ENCODE results near the gene ADAMTS17. TPM values are rescaled to one million over a fixed set of nuclear protein-coding genes. Genes with fewer than 3 reads are reported as not detected.

The ADAMTS17 gene
- total RNA-seq, 1 experiment from 2014 or later: 4.2 TPM

DNA sequence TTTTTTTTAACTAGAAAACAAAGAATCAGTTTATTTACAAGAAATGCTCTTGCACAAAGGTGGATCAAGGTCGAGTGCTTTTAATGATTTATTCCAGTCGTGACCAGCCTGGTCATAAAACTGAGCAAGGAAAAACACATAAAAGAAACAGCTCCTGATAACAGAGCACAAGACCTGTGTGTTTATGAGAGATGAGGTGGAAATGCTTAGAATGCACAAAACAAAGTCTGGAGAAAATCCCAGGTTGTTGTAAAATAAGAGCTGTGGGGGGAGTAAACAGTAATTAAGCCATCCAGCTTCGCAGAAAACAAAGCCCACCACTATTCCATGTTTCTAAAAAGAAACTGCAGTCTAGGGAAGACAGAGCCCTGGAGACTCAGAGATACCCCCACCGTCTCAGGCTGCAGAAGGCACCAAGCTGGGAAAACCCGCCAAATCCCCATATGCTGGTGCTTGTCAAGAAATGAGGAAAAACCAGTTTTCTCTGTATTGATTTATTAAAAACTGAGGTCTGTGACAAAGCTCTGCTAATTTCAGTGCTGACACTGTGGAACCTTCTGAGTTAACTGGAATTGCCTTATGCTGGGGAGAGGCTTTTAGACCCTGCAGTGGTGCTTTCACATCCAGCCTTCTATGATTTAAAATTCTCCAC is 139.3 kb downstream of the ADAMTS17 start:
- H3K9me3 ChIP-seq (ENCODE audit: control insufficient read depth in 1 of 2, insufficient read depth in 1 of 2, low read depth in 1 of 2, low read length in 2 of 2): no peaks in the 10 kb centered on the region
- intact Hi-C loops (cut with micrococcal nuclease): no loop called here
- no peak for DNase-seq (ENCODE audit: low read depth, low spot score)
- TF ChIP-seq EGR1 (IDR thresholded peaks at IDR 0.05; ENCODE audit: low read depth) (no peak), ZNF274 (IDR thresholded peaks at IDR 0.05; ENCODE audit: low read depth, low read length) (no peak)
- H4K20me1 ChIP-seq (ENCODE audit: insufficient read depth): no peaks in the 10 kb centered on the region
- ATAC-seq: no peak
- H3K36me3 ChIP-seq (ENCODE audit: control insufficient read depth in 1 of 2, insufficient read depth in 2 of 2, low read length in 2 of 2): no peaks in the 10 kb centered on the region
- no TSS peak for BruUV-seq (replicated peaks)
- H3K4me3 ChIP-seq (replicated peaks in 1 of 2; ENCODE audit: low read depth in 1 of 2, low read length in 2 of 2): no peak overlapping the region
- ChIA-PET POLR2A (no interaction called here), CTCF (no interaction called here), RAD21 (ENCODE audit: low non-redundant PET in 1 of 2, low total read pairs in 2 of 2, uncharacterized antibody in 2 of 2, unreplicated experiment in 2 of 2) (no interaction called here)
- no peak overlapping the region for H3K27ac ChIP-seq (ENCODE audit: low read depth, low read length)
- H3K4me2 ChIP-seq (ENCODE audit: low read length): no peak overlapping the region
- H3K27me3 ChIP-seq (ENCODE audit: insufficient read depth, low read length): no peaks in the 10 kb centered on the region
- no peak overlapping the region for H2AFZ ChIP-seq (ENCODE audit: low read depth, low read length, poor library complexity, severe bottlenecking)
- no peaks in the 10 kb centered on the region for H3K4me1 ChIP-seq (ENCODE audit: control insufficient read depth in 1 of 2, insufficient read depth in 2 of 2, low read length in 2 of 2)
- no peaks in the 10 kb centered on the region for H3K9me2 ChIP-seq (ENCODE audit: insufficient read depth)
- no peak overlapping the region for H3K9ac ChIP-seq (ENCODE audit: low read length)
- no peaks in the 10 kb centered on the region for H3K79me2 ChIP-seq (ENCODE audit: insufficient read depth, low read length)

DNA sequence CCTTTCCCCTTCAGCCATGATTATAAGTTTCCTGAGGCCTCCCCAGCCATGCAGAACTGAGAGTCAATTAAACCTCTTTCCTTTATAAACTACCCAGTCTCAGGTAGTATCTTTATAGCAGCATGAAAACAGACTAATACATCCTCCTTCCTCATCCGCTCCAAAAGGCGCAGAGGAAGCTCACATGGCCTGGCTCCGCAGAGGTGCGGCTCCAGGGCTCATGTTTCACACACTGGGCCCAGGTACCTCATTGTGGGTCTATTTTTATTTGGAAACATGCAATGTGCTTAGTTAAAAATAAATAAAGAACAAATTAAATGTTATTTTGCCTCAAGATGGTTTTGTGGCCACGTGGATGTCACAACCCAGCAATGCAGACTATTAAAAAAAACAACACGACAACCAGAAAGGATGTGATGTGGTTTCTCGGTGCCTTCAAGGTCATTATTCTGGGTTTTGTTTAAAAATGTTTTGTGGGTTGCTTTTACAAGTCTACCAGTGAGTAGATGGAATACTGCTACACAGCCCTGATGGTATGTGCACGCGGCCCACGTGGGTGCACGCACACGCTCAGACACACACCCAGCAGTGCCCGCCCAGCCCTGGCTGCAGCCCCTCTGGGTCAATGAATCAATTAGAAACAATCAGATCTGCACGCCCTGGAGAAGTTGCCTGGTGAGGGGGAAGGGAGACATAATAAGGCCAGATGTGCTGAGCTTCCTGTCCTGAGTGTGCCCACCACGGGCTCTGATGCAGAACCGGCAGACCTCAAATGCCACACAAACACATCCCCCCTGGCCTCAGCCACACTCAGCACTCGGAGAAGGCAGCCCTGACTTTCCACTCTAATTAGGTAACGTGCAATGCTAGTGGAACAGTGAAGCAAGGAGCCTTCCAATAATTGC is 140.1 kb downstream of the ADAMTS17 start:
- ATAC-seq: no peak
- Histone ChIP-seq H3K9me3 (ENCODE audit: control insufficient read depth in 1 of 2, insufficient read depth in 1 of 2, low read depth in 1 of 2, low read length in 2 of 2) (no peaks in the 10 kb centered on the region), H3K27me3 (ENCODE audit: insufficient read depth, low read length) (no peaks in the 10 kb centered on the region), H3K36me3 (ENCODE audit: control insufficient read depth in 1 of 2, insufficient read depth in 2 of 2, low read length in 2 of 2) (no peaks in the 10 kb centered on the region), H3K4me3 (replicated peaks in 1 of 2; ENCODE audit: low read depth in 1 of 2, low read length in 2 of 2) (no peak overlapping the region), H3K27ac (ENCODE audit: low read depth, low read length) (no peak overlapping the region), H4K20me1 (ENCODE audit: insufficient read depth) (no peaks in the 10 kb centered on the region), H3K9ac (ENCODE audit: low read length) (no peak overlapping the region), H3K9me2 (ENCODE audit: insufficient read depth) (no peaks in the 10 kb centered on the region), H3K4me1 (ENCODE audit: control insufficient read depth in 1 of 2, insufficient read depth in 2 of 2, low read length in 2 of 2) (no peaks in the 10 kb centered on the region), H3K79me2 (ENCODE audit: insufficient read depth, low read length) (no peaks in the 10 kb centered on the region), H3K4me2 (ENCODE audit: low read length) (no peak overlapping the region), H2AFZ (ENCODE audit: low read depth, low read length, poor library complexity, severe bottlenecking) (no peak overlapping the region)
- ChIA-PET RAD21 (ENCODE audit: low non-redundant PET in 1 of 2, low total read pairs in 2 of 2, uncharacterized antibody in 2 of 2, unreplicated experiment in 2 of 2) (no interaction called here), CTCF (no interaction called here), POLR2A (no interaction called here)
- DNase-seq (ENCODE audit: low read depth, low spot score): no peak
- BruUV-seq (replicated peaks): no TSS peak
- intact Hi-C loops (cut with micrococcal nuclease): no loop called here
- TF ChIP-seq SIN3A (IDR thresholded peaks at IDR 0.05; ENCODE audit: low read depth) (no peak), SRF (IDR thresholded peaks at IDR 0.05; ENCODE audit: low read depth) (no peak), EGR1 (IDR thresholded peaks at IDR 0.05; ENCODE audit: low read depth) (no peak), FOSL1 (IDR thresholded peaks at IDR 0.05; ENCODE audit: low read depth) (no peak), RAD21 (IDR thresholded peaks at IDR 0.05; ENCODE audit: low read depth) (no peak), ZNF274 (IDR thresholded peaks at IDR 0.05; ENCODE audit: low read depth, low read length) (no peak), SP1 (IDR thresholded peaks at IDR 0.05; ENCODE audit: low read depth) (no peak), ELF1 (IDR thresholded peaks at IDR 0.05; ENCODE audit: borderline replicate concordance, low read depth) (no peak), CEBPB (IDR thresholded peaks at IDR 0.05; ENCODE audit: low read depth) (no peak)
- TF ChIP-seq, protein P1, sequence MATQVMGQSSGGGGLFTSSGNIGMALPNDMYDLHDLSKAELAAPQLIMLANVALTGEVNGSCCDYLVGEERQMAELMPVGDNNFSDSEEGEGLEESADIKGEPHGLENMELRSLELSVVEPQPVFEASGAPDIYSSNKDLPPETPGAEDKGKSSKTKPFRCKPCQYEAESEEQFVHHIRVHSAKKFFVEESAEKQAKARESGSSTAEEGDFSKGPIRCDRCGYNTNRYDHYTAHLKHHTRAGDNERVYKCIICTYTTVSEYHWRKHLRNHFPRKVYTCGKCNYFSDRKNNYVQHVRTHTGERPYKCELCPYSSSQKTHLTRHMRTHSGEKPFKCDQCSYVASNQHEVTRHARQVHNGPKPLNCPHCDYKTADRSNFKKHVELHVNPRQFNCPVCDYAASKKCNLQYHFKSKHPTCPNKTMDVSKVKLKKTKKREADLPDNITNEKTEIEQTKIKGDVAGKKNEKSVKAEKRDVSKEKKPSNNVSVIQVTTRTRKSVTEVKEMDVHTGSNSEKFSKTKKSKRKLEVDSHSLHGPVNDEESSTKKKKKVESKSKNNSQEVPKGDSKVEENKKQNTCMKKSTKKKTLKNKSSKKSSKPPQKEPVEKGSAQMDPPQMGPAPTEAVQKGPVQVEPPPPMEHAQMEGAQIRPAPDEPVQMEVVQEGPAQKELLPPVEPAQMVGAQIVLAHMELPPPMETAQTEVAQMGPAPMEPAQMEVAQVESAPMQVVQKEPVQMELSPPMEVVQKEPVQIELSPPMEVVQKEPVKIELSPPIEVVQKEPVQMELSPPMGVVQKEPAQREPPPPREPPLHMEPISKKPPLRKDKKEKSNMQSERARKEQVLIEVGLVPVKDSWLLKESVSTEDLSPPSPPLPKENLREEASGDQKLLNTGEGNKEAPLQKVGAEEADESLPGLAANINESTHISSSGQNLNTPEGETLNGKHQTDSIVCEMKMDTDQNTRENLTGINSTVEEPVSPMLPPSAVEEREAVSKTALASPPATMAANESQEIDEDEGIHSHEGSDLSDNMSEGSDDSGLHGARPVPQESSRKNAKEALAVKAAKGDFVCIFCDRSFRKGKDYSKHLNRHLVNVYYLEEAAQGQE (IDR thresholded peaks at IDR 0.05; ENCODE audit: low read depth): no peak
- TF ChIP-seq, protein P2, sequence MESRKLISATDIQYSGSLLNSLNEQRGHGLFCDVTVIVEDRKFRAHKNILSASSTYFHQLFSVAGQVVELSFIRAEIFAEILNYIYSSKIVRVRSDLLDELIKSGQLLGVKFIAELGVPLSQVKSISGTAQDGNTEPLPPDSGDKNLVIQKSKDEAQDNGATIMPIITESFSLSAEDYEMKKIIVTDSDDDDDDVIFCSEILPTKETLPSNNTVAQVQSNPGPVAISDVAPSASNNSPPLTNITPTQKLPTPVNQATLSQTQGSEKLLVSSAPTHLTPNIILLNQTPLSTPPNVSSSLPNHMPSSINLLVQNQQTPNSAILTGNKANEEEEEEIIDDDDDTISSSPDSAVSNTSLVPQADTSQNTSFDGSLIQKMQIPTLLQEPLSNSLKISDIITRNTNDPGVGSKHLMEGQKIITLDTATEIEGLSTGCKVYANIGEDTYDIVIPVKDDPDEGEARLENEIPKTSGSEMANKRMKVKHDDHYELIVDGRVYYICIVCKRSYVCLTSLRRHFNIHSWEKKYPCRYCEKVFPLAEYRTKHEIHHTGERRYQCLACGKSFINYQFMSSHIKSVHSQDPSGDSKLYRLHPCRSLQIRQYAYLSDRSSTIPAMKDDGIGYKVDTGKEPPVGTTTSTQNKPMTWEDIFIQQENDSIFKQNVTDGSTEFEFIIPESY (IDR thresholded peaks at IDR 0.05; ENCODE audit: extremely low read depth, insufficient replicate concordance, low read length): no peak
- TF ChIP-seq, protein P3, sequence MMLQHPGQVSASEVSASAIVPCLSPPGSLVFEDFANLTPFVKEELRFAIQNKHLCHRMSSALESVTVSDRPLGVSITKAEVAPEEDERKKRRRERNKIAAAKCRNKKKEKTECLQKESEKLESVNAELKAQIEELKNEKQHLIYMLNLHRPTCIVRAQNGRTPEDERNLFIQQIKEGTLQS (IDR thresholded peaks at IDR 0.05): no peak
- TF ChIP-seq, protein P4, sequence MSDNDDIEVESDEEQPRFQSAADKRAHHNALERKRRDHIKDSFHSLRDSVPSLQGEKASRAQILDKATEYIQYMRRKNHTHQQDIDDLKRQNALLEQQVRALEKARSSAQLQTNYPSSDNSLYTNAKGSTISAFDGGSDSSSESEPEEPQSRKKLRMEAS (IDR thresholded peaks at IDR 0.05): no peak

Data from HCT116 (cell line).